HepG2 (cell line): ENCODE results near the gene KTI12.
"Not testable (repeated sequence)": the region's sequence is repeated elsewhere in the genome, so short reads cannot be mapped to it uniquely, and the experiment has no call there.

Experiments
- IRF9 ChIP-seq: sonication (generic); formaldehyde crosslinking; IDR thresholded peaks from 2 replicates; pipeline ENCODE4 v1.8.0; 2022; ENCODE audit warnings: missing genetic modification reagents, mild to moderate bottlenecking, borderline replicate concordance
- NFYB ChIP-seq: sonication (generic); formaldehyde crosslinking; IDR thresholded peaks from 2 replicates; pipeline ENCODE4 v1.4.0; 2020; ENCODE audit warnings: missing genetic modification reagents
- POLR2A ChIP-seq, 2 experiments: IDR thresholded peaks; 2 replicates each; pipeline ENCODE4 v1.6.1; 2011; ENCODE audit warnings: low read depth in 2 of 2, low read length in 2 of 2, mild to moderate bottlenecking in 1 of 2, moderate library complexity in 1 of 2; ENCODE audit not compliant: insufficient read depth in 1 of 2
- ZBTB3 ChIP-seq: sonication (generic); formaldehyde crosslinking; IDR thresholded peaks from 2 replicates; pipeline ENCODE4 v1.4.0; 2020; ENCODE audit warnings: low read depth, mild to moderate bottlenecking, moderate library complexity, missing genetic modification reagents, borderline replicate concordance
- ZBTB43 ChIP-seq: sonication (generic); formaldehyde crosslinking; conservative IDR thresholded peaks from 2 replicates; pipeline ENCODE4 v1.4.0; 2020; ENCODE audit warnings: missing genetic modification reagents
- ZSCAN5A ChIP-seq: sonication (generic); formaldehyde crosslinking; IDR thresholded peaks from 2 replicates; pipeline ENCODE4 v1.8.0; 2022; ENCODE audit warnings: mild to moderate bottlenecking, missing genetic modification reagents, borderline replicate concordance

- TF ChIP-seq POLR2A (IDR thresholded peaks at IDR 0.05; ENCODE audit: insufficient read depth in 1 of 2, low read depth in 2 of 2, low read length in 2 of 2); ZBTB43 (CRISPR knock-in tag); ZSCAN5A; ZBTB3 (CRISPR knock-in tag); IRF9 (CRISPR knock-in tag); NFYB (CRISPR knock-in tag): not testable (repeated sequence)
These were observed 27.5 kb downstream of the KTI12 start for GRCh38 chr1:52006081-52006553.
